HG03280 (cell line): ENCODE measurements around the gene MMP10.

Experiments
- ATAC-seq: cut with Tn5 transposase; IDR thresholded peaks from one replicate; pipeline ENCODE4 v1.9.1; 2021; ENCODE audit warnings: mild to moderate bottlenecking, moderate library complexity; ENCODE audit not compliant: unreplicated experiment

Gene MMP10

GRCh38 chr11:102780491-102780918 is at the start of gene MMP10:
TSS of gene MMP10 (minus strand) at chr11:102780628. CDS start at chr11:102780591, 37 bp downstream.
- no peak for ATAC-seq

- ATAC-seq, result no peak
These were observed 49.0 kb upstream of the MMP10 start for GRCh38 chr11:102829316-102830000.

GRCh38 chr11:102824556-102824955 is 44.1 kb upstream of the MMP10 start:
- no peak for ATAC-seq

- ATAC-seq, result no peak
These were observed 39.1 kb upstream of the MMP10 start for GRCh38 chr11:102819491-102819890.

- ATAC-seq, result no peak
These were observed 33.1 kb upstream of the MMP10 start for GRCh38 chr11:102813484-102813883.

- no peak for ATAC-seq
These were observed 31.8 kb upstream of the MMP10 start for GRCh38 chr11:102812188-102812587.

- no peak for ATAC-seq
These were observed 30.7 kb upstream of the MMP10 start for GRCh38 chr11:102810950-102811660.

GRCh38 chr11:102809971-102810370 is 29.5 kb upstream of the MMP10 start:
- ATAC-seq, result no peak

- ATAC-seq, result no peak
These were observed 27.5 kb upstream of the MMP10 start for GRCh38 chr11:102807921-102808320.

- ATAC-seq, result no peak
These were observed 25.9 kb upstream of the MMP10 start for GRCh38 chr11:102806296-102806695.

- no peak for ATAC-seq
These were observed 21.9 kb upstream of the MMP10 start for GRCh38 chr11:102802341-102802740.

- ATAC-seq, result no peak
These were observed 20.3 kb upstream of the MMP10 start for GRCh38 chr11:102800767-102801166.

- ATAC-seq, result no peak
These were observed 19.4 kb upstream of the MMP10 start for GRCh38 chr11:102799681-102800340.

- no peak for ATAC-seq
These were observed 17.8 kb upstream of the MMP10 start, which contains the start of gene MMP1 for GRCh38 chr11:102798012-102798746. TSS of gene MMP1 (minus strand) at chr11:102798160. CDS start at chr11:102798092, 68 bp downstream.

- ATAC-seq, result no peak
These were observed 14.0 kb upstream of the MMP10 start for GRCh38 chr11:102794382-102794781.

- ATAC-seq, result no peak
These were observed 13.4 kb upstream of the MMP10 start for GRCh38 chr11:102793677-102794290.

GRCh38 chr11:102792604-102793003 is 12.2 kb upstream of the MMP10 start:
- no peak for ATAC-seq

- no peak for ATAC-seq
These were observed 11.0 kb upstream of the MMP10 start for GRCh38 chr11:102791271-102792036.

GRCh38 chr11:102788334-102788995 is 8.0 kb upstream of the MMP10 start:
- ATAC-seq, result no peak
